ENCODE data around the gene BBX.
A peak's percentile ranks its signal among the peaks of the same experiment; 100 is the strongest.
"Not testable (repeated sequence)": the region's sequence is repeated elsewhere in the genome, so short reads cannot be mapped to it uniquely, and the experiment has no call there.

Gene BBX

DNA sequence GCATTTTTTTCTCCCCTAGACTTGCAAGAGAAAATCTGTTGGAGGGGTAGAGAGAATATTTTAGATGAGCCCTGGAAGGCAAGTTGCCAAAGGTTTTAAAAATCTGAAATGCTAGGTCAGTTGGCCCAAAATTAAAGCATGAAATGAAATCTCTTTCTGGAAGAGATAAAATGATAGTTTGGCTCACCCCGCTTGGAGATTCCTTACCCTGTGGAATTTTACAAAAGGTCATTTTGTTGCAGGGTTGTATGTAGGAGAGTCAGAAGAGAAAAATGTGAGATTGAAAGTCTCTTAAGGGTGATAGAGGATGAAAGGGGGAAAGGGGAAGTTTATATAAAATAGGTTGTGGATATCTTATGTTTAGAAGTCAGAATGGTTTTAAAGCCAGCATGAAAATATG, 290.3 kb downstream of the BBX start:
- no peak for DNase-seq

DNA sequence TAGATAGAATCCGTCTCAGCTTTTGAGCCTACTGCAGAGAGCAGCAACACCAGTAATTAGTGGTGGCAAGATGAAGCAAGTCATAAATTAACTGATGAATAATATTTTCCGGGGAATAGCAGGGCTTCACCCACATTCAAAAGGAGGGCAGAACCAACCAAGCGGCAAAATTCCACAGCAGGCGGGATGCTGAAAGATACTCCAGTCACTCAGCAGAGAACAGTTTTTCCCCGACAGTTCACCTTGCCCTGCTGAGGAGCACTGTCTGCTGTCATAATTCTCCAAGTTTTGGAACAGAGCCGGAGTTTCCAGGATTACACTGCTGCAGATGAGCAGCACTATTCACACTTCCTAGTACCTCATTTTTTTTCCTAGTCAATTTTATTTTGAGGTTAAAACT, 293.3 kb downstream of the BBX start:
- no peak for DNase-seq

GRCh38 chr3:107817076-107817475, 294.3 kb downstream of the BBX start:
- DNase-seq: no peak

DNA sequence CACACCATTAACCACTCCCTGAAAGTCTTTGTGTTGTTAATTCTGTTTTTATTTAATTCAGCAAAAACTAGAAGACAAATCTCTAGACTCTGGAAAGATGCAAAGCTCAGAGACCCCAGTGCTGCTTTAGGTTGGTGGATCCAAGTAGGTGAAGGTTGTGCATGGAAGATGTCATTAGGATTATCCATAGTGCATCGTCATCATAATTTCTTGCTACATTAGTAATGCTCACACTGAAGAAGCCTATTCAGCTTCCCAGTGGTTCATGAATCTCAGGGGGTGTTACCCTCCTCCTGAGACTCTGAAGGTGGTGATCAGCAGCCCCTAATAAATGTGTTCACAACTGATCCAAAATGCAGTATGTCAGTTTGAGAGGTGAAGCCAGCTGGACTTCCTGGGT, 295.3 kb downstream of the BBX start:
- DNase-seq: no peak

DNA sequence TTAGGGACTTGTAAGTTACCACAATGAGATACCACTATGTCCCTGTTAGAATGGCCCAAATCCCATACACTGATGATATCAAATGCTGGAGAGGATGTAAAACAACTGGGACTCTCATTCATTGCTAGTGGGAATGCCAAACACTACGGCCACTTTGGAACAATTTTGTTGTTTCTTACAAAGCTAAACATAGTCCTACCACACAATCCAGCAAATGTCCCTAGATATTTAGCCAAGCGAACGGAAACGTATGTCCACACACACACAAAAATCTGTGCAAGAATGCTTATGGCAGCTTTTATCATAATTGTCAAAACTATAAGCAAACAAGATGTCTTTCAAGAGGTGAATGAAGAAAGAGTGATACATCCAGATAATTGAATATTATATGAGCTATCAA, 296.9 kb downstream of the BBX start:
- DNase-seq: no peak

GRCh38 chr3:107822308-107822707, 299.5 kb downstream of the BBX start:
- DNase-seq: no peak

DNA sequence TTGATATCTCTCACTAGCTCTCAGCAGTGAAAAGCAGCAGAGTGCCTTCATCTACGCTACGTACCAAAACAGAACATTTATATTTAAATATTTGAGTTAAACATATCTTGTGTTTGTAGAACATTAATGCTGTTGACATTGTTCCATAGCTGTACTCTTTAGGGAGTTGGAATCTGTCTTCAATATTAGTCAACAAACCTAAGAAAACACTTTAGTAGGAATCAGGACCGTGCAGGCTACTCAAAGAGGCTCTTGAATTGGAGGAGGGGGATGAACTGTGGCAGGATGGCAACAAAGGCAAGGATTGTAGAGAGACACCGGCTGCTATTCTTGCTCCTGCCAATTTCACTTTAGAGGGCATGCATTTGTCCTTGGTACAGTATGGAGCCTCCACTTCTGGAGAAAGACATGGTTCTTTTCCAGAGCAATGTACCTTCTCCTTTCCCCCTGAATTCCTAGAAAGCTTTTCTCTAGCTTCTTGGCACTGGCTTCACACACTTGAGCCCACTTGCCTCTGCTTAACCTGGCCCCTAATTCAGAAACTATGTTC, 302.1 kb downstream of the BBX start:
- no peak for DNase-seq

DNA sequence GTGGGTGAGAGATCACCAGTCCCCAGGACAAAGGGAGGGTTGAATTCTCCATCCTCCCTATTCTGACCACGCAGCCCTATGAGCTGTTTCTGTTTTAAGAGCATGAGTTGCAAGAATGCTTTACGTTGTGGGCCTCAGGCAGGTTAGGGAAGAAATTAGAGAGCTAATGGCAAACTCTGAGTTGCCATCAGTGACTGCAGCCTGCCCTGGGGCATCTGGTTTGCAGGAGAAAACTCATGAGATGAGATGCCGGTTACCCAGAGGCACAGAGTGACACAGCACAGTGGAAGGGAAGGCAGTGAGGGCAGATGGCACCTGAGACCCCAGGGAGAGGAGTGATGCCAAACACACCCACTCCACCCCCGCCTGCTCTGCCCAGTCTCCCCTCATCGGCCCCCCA, 302.8 kb downstream of the BBX start:
- DNase-seq: no peak

DNA sequence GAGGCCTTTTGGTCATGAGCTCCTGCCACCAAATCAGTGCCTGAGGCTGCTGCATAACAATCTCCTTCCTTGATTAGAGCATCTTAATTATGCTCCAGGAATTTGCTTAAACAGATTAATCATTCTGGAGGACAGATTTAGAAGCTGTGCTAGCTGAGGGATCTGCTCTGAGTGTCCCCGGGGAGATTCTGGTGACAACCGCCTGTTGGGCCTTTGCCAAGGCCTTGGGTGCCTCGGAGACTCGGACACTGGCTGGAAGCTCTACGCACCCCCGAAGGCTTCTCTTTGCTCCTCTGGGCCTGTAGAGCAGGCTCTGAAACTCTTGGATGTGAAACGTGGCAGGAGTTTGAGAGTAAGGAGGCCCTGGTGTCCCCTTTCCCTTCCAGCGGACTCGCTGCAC, 304.0 kb downstream of the BBX start:
- no peak for DNase-seq

GRCh38 chr3:107829185-107829584, 306.4 kb downstream of the BBX start:
- no peak for DNase-seq

DNA sequence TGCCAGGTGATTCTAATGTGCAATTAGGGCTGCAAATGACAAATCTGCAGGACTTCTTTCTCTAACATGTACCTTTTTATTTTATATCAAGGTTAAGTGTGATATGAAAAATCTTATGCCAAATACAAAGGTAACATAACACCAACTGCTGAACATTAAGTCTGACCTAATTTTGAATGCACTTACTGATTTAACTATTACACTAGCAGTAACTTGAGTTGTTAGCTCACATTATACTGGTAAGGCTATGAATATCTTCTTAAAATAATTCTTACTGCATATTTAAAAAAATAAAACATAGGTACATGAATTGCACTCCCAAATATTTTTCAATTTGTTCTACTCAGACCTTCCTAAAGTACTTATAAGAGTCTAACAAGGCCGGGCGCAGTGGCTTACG, 308.8 kb downstream of the BBX start:
- no peak for DNase-seq

DNA sequence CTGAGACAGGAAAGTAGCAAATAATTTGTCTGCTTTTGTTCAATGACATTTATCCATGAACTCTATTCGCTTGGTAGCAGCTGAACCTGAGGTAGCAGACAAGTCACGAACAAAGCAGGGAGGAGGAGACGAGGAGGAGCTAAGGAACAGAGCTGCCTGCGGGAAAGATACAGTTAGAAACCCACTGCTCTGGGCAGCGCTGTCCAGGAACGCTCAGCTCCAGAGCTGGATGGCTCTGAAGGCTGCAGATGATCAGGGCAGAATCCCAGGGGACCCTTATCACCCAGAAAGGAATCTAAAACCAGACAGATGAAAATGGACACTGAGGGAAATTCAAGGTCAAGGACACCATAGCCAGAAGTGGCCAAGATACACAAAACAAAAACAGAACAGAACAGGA, 310.3 kb downstream of the BBX start:
- no peak for DNase-seq

DNA sequence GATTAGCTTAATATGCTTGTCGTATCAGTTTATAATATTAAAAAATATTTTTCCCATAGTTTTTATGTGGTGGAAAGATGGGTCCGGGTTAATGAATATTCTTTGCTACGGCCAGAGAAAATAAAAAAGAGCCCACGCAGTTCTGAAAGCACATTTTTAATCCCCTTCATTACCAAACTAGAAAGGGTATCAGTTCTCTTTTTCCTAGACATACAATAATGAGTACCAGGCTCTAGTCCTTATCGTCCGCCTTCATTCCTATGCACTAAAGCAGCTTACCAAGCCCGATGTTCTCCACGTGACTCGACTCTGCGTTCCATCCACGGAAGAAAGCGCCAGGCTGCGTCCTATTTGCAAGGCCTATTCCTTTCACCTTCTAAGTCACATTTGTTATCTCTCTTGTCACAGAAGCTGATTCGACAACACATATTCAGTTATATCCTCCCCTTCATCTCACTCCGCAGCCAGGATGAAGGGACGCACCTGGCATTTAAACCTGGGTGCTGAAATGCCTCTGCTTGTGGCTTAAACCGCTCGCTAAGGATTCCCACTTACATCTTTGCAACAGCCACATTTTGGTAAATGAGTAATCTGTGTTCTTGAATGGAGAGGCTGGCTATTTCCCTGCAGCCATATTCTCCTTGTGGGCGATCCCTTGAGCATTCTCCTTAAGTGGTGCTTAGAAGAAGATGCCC, 311.1 kb downstream of the BBX start:
- DNase-seq: no peak

GRCh38 chr3:107835001-107835400, 312.2 kb downstream of the BBX start:
- DNase-seq: not testable (repeated sequence)

GRCh38 chr3:107837895-107838612, 315.3 kb downstream of the BBX start:
- no peak for DNase-seq

DNA sequence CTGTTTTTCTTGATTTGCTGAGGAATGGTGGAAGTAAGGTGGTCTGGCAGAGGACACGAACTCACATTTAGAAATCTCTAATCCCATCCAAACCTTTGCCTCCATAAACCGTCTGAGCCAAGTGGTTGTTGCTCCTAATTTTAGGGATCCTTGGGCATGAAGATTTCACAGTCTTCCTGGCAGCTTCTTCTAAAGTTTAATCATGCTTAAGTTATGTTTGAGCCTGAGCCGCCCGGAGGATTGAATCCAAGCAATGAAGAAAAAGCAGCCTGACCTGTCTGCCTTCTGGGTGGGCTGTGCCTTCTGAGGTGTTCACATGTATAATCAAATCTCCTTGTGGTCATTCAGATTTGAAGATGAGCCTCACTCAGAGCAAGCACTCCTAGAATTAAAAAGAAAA, 319.1 kb downstream of the BBX start:
- DNase-seq: no peak

GRCh38 chr3:107842940-107843339, 320.2 kb downstream of the BBX start:
- no peak for DNase-seq

- DNase-seq: no peak
These were observed 322.9 kb downstream of the BBX start for GRCh38 chr3:107845380-107846278.

DNA sequence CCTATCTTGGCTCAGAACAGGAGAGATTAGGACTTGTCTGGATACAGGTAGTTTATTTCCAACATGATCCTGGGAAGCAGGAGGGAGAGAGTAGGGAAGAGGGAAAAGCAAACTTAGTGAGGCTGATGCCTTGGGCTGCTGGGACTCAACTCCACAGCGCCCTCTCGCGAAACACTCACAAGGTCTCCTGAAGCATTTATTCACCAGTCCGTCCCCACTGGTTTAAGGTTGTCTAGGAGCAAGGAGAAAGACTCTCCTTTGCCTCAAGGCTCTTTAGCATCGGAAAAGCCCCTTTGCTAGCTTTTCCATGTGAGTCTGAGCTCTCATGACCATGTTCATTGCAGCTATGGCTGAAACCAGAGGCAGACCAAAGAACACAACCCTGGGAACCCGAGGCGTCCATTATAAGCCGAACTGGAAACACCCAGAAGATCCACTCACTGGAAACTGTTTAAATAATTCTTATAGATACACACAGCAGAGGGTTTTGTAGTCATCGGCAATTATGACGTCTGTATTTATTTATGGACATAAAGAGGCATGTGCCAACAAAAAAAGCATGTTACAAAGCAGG, 323.6 kb downstream of the BBX start:
- peak; percentile 3 for DNase-seq

- DNase-seq: no peak
These were observed 325.0 kb downstream of the BBX start for GRCh38 chr3:107847791-107848190.

DNA sequence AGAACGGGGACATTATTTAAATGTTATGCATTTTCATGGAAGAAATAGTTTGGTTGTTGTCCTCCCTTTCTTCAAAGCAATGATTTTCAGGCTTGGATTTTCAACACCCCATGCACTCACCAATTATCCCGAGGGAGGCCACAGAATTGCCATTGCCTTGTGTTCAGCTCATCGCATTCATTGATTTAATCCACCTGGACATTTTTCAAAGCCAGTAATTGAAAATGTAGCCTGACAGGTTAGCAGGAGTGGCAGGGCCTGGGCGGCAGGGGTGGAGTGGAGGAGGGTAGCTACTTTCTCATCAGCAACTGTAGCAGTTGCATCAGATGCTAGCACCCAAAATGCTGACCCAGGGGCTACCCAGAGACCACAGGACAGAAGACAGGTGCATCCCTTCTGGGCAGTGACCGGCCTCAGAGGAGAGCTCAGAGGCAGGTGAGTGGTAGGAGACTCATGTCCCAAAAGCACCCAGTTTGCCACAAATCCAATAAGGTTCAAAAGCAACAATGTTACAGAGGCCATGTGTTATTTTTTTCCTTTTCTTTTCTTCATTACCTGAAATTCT, 325.7 kb downstream of the BBX start:
- no peak for DNase-seq

DNA sequence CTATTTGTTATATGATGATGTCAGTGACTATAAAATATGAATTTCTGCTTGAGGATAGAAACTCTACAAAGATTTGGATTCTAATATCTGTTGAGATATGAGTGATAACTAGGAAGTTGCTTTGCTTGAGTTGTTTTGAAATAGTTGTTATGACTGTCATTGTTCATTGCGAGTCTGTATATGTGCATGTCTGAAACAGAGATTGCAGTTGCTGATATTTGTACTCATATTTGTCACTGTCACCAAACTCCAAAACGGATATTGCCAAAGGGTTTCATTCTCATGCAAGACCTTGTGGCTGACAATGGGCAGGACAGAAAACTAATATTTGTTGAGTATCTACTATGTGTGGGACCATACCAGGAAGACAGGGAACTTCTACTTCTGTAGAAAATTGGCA, 327.9 kb downstream of the BBX start:
- DNase-seq: no peak

- no peak for DNase-seq
These were observed 331.1 kb downstream of the BBX start for GRCh38 chr3:107853821-107854220.

All from CD4-positive, alpha-beta T cell treated with Interferon gamma for 1 hour (primary cell).